ENCODE results near the gene IGFBP4. TPM values are rescaled to one million over a fixed set of nuclear protein-coding genes. Genes with fewer than 3 reads are reported as not detected.

The IGFBP4 gene
- total and polyA plus RNA-seq, 2 of the 13 experiments (the other 11 are each of a cell fraction or from before 2014, with no cell fraction given), result 4.1 to 49.0 TPM

DNA sequence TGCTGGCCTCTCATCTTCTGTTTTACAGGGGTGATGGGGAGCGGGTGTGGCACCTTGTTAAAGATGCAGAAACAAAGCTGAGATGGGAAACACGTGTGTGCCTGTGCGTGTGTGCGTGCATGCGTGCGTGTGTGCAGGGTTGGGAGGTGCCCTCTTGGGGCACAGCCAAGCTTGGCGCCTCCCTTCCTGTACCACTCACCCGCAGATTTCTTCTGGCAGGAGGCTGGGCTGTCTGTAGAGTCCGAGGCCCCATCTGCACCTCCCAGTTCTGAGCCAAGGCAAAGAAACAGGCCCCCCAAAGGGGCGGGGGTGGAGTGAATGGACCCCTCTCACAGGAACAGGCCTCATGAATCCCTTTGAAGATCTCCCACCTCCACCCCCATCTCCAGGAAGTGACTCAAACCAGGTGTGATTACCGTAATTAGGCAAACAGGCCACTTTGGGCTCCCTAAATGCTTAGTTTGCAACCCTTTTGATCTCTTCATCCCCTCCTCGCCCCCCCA is 37.3 kb downstream of the IGFBP4 start (continued):
- TF ChIP-seq PAXIP1 (CRISPR knock-in tag; conservative IDR thresholded peaks at IDR 0.05) (peak; percentile 50), PITX1 (CRISPR knock-in tag; IDR thresholded peaks at IDR 0.05) (0 out of 2 replicates have a peak, but pooled peaks have one; percentile 26), RXRA (CRISPR knock-in tag; IDR thresholded peaks at IDR 0.05) (peak; percentile 44; the same call in 1 of the 2 replicates), ZFP82 (CRISPR knock-in tag; IDR thresholded peaks at IDR 0.05; ENCODE audit: borderline replicate concordance) (no peak), FOSL2 (CRISPR knock-in tag; IDR thresholded peaks at IDR 0.05) (peak; percentile 82), RFXANK (CRISPR knock-in tag; IDR thresholded peaks at IDR 0.05) (no peak), ZNF7 (CRISPR knock-in tag; IDR thresholded peaks at IDR 0.05) (no peak), HMGXB3 (CRISPR knock-in tag; IDR thresholded peaks at IDR 0.05; ENCODE audit: borderline replicate concordance) (no peak), ETV5 (CRISPR knock-in tag; IDR thresholded peaks at IDR 0.05; ENCODE audit: borderline replicate concordance) (peak; percentile 85), ELF3 (CRISPR knock-in tag; IDR thresholded peaks at IDR 0.05) (peak; percentile 10; the same call in 1 of the 2 replicates), ZNF75D (CRISPR knock-in tag; IDR thresholded peaks at IDR 0.05; ENCODE audit: borderline replicate concordance) (0 out of 2 replicates have a peak, but pooled peaks have one; percentile 56), EED (CRISPR knock-in tag; IDR thresholded peaks at IDR 0.05) (no peak), GZF1 (CRISPR knock-in tag; IDR thresholded peaks at IDR 0.05) (0 out of 2 replicates have a peak, but pooled peaks have one; percentile 61), ATF3 (CRISPR knock-in tag; IDR thresholded peaks at IDR 0.05) (0 out of 2 replicates have a peak, but pooled peaks have one; percentile 29), TBX3 (IDR thresholded peaks at IDR 0.05; ENCODE audit: borderline replicate concordance) (peak; percentile 24; the same call in 1 of the 2 replicates)
- TF ChIP-seq, protein P1, sequence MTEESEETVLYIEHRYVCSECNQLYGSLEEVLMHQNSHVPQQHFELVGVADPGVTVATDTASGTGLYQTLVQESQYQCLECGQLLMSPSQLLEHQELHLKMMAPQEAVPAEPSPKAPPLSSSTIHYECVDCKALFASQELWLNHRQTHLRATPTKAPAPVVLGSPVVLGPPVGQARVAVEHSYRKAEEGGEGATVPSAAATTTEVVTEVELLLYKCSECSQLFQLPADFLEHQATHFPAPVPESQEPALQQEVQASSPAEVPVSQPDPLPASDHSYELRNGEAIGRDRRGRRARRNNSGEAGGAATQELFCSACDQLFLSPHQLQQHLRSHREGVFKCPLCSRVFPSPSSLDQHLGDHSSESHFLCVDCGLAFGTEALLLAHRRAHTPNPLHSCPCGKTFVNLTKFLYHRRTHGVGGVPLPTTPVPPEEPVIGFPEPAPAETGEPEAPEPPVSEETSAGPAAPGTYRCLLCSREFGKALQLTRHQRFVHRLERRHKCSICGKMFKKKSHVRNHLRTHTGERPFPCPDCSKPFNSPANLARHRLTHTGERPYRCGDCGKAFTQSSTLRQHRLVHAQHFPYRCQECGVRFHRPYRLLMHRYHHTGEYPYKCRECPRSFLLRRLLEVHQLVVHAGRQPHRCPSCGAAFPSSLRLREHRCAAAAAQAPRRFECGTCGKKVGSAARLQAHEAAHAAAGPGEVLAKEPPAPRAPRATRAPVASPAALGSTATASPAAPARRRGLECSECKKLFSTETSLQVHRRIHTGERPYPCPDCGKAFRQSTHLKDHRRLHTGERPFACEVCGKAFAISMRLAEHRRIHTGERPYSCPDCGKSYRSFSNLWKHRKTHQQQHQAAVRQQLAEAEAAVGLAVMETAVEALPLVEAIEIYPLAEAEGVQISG (CRISPR knock-in tag; IDR thresholded peaks at IDR 0.05), result no peak

Data from HepG2 (cell line).